ENCODE data around the gene AURKA.

The AURKA gene

DNA sequence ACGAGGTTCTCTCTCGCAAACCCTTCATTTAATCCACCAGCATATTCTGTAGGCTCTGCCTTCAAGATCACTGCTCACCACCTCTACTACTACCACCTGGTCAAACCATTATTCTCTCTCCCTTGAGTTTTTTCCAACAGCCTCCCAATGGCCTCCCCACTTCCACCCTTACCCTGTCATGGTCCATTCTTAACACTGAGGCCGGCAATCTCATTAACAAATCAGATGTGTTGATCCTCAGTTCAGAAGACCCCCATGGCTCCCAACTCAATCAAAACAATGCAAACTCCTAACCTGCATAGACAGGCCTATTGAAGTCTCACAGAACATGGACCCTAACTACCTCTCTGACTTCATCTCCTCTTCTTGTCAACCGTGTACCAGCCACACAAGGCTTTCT lies 2.2 kb downstream of the AURKA start:
- DNase-seq: no peak

DNA sequence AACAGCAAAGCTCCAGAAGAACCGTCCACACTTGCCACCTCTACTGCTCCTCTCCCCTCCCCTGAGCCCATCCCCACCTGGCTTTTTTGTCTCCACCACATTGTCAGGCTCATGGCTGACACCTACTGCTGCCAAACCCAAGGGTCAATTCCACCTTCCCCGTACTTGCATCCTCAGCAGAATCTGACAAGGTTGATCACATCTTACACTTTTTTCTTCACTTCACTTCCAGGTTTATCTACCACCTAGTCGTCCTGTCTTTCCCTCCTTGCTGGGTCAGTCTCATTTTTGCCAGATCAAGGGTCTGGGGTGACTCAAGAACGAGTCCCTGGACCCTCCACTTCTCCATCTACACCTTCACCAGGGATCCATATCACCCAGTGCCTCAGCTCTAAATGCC lies 3.1 kb downstream of the AURKA start:
- DNase-seq: no peak

DNA sequence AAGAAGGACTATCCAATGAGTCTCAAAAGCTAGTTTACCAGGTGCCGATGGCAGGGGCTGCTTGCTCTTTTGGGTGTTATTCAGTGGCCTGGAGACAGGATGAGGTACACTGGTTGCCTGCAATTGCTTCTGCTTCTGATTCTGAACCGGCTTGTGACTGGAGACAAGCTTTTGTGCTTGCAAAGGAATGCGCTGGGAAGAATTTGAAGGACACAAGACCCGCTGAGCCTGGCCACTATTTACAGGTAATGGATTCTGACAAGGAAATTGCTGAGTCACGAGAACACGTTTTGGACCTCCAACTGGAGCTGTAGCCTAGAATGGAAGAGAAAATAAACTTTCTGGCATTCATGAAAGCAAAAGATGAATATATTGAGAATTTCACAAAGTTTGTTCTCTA lies 5.8 kb downstream of the AURKA start:
- DNase-seq: no peak

DNA sequence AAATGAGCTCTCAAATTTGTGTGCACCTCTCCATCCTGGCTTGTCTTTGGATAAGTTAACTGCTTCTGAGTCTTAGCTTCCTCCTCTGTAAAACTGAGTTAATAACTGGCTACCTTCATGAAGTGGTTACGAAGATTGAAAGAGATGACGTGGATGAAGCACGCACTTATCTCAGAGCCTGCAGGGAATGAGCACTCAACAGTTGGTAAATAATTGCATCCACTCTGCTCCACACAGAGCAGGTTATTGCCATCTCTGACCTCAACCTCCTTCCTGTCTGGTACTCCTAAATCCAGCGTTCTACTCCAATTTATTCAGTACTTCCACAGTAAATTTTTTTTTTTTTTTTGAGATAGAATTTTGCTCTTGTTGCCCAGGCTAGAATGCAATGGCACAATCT lies 6.9 kb downstream of the AURKA start:
- DNase-seq: no peak

DNA sequence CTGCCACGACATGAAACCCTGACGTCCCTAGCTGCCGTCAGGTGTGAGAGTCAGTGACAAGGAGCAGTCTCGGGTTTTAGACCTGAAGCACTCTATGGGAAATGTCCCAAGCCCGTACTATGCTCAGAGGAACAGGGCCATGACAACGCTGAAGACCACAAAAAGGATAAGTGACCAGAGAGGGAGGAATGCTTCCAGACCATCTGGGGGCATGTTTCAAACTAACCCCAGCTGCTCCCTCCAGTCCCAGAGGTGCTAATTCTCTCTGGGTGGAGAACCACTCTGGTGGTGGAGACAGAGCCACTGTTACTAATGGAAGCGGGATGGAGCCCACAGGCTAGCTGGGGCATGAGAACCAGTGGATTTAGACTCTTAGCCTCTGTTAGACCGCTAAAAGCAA lies 8.7 kb downstream of the AURKA start:
- no peak for DNase-seq

DNA sequence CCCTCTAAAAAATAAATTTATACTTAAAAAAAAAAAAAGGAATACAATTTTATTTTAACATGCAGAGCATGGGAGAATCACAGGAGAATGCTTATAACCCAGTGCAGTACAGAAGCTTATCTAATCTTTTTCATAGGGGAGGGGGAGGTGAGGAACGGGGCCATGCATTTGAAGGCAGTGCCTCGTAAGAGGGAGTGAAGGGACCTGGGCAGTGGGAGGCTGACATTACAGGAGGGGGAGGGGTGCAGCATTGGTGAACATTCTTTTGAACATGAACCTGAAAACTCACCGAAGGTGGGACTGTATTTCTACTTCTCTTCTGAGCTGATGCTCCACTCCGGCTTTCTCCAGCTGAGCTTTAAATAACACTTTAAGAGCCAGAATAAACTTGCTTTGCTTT lies 9.3 kb downstream of the AURKA start:
- no peak for DNase-seq

DNA sequence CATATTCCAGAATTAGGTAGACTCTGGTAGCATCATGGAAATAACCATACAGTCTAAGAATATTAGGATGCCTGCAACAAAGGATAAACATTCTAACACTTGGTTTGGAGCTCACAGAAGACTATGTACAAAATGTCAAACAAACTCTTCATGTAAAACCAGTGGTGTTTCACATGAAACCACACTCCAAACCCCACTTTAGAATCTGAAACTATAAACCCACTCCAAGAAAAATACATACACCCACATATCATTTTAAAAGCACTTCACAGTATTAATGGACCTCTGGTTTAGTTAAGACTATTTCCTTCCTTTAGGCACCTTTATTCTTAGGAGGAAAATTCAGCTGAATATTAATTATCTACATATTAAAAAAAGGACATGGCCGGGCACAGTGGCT lies 10.5 kb downstream of the AURKA start:
- no peak for DNase-seq

DNA sequence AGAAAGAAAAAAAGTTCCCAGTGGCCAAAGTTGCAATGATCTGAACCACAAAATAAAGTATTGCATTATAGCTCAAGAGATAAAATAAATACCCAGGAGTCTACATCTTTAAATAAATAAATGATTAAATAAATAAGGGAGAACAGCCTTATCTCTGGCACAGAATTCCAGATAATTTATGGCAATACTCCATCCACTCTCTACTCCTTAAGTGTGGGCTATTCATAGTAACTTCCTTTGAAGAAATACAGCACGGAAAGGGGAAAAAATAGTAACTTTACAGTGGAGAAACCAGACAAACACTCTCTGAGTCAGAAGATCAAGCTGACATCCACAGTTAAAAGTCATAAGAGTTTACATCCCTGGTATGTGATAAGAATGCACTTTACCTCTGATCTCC lies 11.6 kb downstream of the AURKA start:
- DNase-seq: no peak

DNA sequence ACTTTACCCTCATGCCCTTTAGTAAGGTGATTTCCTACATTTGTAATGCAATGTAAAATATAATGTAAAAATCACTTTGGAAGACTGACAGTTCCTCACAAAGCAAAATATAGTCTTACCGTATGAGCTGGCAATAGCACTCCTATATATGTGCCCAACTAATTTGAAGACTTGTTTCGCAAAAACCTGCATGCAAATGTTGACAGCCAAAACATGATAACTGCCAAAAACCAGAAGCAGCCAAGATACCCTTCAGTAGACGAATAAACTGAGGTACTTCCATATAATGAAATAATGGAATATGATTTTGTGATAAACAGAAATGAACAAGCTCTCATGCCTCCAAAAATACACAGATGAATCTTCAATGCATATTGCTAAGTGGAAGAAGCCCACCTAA lies 13.6 kb downstream of the AURKA start:
- DNase-seq: no peak

DNA sequence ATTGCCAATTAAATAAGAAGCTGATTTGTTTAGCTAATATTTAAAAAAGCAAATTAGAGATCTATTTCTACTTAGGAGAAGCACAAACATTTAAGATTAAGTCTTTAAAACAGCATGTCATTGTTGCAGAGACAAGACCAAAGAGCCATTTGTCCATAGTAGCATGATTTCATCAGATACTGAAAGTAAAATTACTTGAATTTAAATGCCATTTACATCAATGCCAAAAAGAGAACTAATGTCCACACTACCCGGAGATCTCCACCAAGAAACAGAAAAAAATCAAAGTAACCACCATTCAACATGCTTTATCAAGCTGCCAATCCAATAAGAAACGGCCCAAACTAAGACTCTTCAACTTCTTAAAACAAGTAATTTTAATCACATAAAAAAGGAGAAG lies 15.7 kb downstream of the AURKA start:
- no peak for DNase-seq

DNA sequence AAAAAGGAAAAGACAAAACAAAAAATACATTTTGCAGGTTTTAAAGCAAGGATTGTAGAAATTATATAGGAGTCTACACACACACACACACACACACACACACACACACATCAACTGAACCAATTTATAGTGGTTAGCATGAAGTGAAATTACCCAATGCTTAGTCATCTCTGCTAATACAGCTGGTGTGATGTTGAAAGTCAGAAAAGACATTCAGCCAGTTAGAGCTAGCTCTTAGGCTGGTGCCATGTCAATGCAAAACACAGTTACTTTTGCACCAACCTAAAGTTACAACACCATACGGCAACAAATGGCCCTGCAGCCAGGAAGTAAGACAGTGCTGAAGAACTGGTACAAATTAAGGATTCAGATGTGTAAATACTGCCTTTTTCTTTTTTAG lies 18.1 kb downstream of the AURKA start:
- DNase-seq: no peak

DNA sequence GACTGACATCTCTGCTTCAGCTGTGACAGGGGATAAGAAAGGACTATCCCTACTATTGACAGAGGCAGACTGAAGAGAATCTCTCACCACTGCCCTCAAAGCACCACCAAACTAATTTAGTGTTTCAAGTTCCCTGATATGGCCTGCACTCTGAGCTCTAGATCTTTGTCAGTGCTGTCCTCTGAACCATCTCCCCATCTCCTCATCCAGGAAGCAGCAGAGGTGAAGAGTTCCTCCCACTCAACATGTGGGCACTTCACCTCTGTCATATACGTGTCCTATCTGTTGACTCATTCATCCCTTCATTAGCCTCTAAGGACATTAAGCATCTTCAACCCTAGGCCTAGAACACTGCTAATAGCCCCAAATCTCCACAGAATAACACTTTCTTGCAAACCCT lies 19.2 kb downstream of the AURKA start:
- DNase-seq: no peak

DNA sequence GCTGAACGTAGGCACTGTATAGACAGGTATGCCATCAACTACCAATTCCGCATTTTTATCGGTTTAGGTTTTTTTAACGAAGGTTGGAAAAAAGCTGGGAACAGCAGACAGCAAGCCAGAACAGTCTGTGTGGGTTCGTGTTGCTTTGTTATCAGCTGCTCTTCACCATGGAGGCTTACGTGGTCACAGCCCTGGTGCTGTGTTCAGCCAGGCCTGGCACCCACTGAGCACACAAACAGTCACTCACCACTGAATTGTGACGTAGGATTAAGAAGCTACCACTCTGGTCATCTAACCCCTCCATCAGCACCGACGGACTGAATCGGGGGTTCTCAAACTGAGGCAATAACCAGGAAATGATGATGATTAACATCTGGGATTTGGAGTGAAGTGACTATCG lies 20.0 kb downstream of the AURKA start:
- no peak for DNase-seq

DNA sequence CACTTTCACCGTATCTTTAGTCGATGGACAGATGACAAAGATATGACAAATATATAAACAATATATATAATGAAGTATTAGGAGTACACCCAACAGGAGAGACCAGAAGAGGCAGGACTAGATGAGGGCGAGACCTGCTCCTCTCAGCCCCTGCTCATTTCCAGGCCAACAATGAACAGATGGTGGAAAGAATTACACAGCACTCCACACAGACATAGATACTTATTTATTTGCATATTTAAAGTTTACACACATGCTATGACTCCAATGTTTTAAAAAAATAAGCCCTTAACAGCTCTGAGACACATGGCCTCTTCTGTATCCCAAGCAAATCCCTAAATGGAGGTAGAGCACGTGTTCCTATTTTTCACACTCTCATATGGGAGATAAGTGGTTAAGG lies 22.8 kb downstream of the AURKA start:
- DNase-seq: no peak

DNA sequence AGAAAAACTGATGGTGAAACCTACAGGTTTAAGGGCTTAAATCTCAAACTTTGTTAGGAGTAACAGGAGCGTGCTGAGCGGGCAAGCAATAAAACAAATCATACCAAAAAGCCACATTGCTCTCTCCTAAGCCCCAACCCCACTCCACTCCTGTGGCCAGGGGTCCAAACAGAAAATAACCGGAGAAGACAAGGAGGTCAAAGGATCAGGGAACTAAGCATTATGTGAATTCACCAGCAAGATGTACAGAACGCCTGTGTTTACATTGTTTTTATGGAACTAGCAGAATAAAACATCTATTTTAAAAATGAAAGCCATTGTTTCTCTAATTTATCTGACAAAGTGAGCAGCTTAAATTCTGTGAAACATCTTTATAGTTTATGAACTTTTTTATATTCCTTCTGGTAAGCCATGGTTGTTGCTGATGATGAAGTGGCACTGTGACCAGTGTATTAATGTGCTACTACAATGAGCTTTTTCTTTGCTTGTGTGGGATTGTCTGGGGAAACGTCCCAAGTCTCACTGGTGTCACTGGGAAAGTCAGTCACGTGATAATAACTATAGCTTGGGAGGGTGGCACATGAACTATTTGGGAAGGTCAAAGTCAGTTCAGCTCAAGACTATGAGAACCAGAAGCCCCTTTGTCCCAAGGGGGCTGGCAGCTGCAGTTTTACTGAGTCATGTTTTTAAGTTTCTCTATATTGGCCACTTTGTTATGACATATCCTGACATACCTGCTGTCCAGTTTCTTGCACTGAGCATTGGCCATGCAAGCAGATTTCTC lies 23.5 kb downstream of the AURKA start:
- no peak for DNase-seq

DNA sequence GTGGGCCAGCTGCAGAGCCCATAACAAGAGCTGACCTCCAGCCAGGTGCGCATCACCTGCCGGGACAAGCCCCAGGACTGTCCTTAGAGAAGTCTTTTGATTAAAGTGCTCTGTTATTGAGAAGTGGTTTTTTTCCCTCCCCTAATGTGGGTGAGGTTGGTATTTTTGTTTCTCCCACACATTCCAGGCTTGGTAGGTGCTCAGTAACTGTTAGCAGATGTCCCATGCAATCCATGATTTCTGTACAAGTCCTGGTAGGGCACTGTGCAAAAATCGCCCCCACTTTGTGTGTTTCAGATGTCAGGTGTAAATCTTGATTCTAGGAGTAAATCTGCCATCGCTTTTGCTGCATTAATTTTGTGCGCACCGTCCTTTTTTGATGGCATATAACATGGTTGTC lies 28.5 kb downstream of the AURKA start:
- DNase-seq: no peak

DNA sequence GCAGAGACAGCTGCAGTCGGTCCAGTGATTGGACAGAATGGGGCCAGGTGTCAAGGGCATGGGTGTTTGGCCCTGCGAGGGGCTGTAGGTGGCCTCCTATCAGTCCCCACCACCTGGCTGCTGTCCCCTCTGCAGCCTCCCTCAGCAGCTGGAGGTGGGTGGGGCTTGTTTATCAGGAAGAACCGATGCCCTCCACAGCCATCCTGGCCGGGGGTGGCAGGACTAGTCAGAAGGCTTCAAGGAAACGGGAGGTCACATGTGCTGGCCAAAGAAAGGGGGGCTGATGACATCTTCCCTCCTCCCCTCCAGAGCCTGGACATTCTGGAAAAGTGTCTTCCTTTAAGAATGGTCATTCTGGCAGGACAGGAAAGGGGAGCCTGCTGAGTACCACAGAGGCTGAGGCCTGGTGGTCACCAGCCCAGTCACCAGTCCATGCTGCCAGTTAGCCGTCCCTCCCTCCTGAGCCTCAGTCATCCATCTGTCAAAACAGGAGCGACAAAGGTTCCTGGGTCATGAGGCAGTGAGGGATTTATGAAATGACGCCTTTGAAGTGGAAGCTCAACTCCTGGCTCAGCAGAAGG lies 29.1 kb downstream of the AURKA start:
- no peak for DNase-seq

DNA sequence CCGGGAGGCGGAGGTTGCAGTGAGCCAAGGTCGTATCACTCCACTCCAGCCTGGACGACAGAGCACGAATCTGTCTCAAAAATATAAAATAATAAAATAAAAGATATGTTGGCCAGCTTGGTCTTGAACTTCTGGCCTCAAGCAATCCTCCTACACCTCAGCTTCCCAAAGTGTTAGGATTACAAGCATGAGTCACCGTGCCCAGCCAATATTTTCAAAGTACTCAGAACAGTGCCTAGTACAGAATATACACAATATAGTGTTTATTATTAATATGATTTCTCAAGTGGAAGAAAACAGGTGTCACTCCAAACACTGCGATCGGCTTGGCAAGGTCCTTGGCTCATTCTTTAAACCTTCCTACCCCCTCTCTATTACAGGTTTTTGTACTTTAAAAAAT lies 30.1 kb downstream of the AURKA start:
- no peak for DNase-seq

DNA sequence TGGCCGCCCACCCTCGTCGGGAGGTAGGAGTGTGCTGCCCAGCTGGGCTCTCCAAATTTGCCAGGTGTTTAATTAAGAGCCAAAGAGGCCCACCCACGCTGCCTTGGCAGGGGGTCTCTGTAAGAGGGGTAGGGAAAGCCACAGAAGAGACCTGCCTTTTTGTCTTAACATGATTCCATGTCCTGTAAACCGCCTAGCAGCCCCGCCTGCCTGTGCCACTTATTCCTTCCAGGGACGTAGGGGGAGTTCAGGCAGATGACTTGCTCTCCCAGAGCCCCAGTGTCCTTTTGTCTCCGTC lies 31.2 kb downstream of the AURKA start:
- DNase-seq: no peak

DNA sequence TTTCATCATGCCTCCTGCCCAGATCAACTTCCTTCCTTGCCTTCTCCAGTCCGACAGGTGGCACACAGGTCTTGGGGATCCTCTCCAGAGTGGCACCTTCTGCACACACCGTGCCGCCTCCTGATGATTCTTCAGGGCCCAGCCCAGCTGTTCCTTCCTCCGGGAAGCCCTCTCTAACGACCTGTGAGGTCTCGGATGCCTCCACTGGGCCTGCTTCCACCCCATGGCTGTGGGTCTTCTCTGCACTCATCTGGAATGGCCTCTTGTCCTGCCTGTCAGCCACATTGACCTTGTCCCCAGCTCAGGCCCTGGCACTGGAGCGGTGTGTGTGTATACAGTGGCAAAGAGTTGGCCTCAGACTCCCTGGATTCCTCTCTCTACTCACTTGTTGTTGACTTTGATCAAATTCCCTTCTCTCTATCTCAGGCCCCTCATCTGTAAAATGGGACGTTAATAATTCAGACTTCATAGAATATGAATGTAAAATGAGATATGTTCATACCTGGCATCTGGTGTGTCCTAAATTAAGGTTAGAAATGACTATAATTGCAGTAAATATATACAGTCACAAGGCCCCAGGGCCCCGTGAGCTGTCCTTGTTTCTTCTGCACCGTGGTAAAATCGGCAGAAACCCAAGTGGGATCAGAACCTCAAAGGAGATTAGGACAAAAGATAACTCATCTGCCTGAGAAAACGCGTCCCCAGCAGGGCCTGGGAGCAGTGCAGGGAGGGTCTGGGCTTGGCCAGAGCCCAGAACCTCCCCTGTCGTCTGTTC lies 31.7 kb downstream of the AURKA start:
- DNase-seq: no peak

DNA sequence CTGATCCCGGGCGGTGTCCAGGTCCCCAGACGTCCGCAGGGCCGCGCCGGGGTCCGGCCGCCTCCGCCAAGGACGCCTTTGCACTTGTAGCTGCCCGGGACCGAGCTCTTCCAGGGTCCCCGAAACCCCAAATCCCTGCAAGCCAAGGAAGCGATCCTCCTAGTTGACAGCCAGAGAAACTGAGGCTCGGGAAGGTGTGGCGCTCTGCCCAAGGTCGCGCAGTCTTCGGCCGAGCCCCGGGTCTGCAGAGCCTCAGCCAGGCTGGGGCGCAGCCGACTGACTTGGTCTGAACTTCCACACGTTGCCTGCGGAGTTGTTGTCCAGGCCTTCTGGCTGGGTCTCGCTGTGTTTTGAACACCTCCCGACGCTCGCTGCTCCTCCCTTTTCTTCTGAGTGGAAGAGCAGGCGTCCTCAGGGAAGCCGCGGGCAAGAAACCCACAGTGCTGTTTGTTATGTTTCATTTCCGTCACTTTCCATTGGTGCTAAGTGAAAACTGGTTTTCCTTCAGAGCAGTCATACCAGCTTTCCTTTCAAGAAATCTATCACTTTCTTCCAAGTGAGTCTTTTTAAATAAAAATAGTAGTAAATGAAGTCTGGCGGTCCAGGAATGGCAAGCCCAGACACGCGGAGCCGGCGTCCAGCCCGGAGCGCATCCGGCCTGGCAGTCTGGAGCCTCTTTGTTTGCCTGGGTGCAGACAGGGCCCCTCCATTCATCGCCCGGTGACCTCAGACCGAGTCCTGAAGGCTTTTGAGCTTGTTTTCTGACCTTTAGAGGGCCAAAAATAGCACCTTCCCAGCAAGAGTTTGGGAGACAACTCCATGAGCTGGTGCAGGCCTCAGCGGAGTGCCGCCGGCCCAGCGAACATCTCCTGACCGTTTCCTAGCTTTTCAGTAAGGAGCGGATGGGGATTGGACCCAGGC lies 32.5 kb downstream of the AURKA start:
- peak; percentile 48 for DNase-seq

DNA sequence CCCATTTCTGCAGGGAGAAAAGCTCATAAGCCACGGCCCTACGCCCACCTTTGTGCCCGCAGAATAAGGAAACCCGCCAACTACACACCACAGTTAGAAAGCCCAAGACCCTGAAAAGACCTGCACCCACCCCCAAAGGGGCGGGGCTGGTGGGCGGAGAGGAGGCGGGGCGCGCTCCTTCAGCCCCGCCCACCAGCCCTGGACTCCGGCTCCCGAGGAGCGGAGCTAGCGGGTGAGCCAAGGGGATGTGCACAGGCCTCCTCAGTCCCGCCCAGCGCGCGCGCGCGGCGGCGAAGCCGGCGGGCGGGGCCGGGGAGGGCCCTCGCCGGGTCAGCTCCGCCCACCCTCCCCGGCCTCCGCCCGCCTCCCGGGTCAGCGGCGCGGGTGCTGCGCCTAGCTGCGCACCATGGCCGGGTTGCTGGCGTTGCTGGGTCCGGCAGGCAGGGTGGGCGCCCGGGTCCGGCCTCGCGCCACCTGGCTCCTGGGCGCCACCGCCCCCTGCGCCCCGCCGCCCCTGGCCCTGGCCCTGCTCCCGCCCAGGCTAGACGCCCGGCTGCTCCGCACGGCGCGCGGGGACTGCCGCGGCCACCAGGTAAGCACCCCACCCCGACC lies 33.3 kb downstream of the AURKA start, which contains the start of gene FAM210B:
Gene FAM210B (plus strand): TSS at position 375 of the 612 bp plus-strand sequence. CDS start 32 bp downstream, at position 407.
- peak; percentile 88 for DNase-seq

DNA sequence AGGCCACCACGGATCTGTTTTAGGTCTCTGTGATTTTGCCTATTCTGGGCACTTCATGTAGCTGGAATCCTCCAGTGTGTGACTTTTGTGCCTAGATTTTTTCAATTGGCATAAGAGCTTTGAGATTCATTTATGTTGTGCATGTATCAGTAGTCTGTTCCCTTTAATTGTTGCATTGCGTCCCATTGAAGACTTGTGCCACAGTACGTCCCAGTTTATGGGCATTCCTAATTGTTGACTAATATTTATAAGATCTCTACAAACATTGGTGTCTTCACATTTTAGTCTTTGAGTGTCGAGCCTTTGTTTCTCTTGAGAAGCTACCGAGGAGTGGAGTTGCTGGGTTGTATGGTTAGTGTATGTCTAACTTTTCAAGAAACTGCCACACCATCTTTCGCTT lies 33.9 kb downstream of the AURKA start:
- no peak for DNase-seq

All from T1000 (cell line).